Sciatic nerve (tissue), 2 donors: ENCODE results near the gene GPC6. TPM values are rescaled to one million over a fixed set of nuclear protein-coding genes. Genes with fewer than 3 reads are reported as not detected.
"Not testable (repeated sequence)": the region's sequence is repeated elsewhere in the genome, so short reads cannot be mapped to it uniquely, and the experiment has no call there.

ENCODE experiments used
- ATAC-seq: fragments of 200-7000 bp; cut with Tn5 transposase; one replicate; pipeline ENCODE4 v1.9.1; 2020; ENCODE audit warnings: mild to moderate bottlenecking, moderate library complexity
- DNase-seq: peaks from one replicate; pipeline ENCODE4 v3.0.0-alpha.2; 2020; ENCODE audit warnings: low spot score
- intact Hi-C: fragments of 100-400 bp; cut with DNase I; formaldehyde crosslinking; loops from one replicate; pipeline ENCODE4 v1.14.2; 2022
- total RNA-seq: library from RNA; stranded (reverse); fragmentation: NEBNext Ultra II Directional; extraction: Animal tissue kit (Norgen Biotek cat#: 25700); gene quantifications from one replicate; pipeline ENCODE4 v1.2.1, GENCODE V29; 2021
- donor health status: DM: no; HTN: no; CAD: no.
- donor health status: DM: no; HTN: no; CAD: no.

GPC6 gene
- total RNA-seq, 1 donor from 2014 or later, result 37.8 TPM

DNA sequence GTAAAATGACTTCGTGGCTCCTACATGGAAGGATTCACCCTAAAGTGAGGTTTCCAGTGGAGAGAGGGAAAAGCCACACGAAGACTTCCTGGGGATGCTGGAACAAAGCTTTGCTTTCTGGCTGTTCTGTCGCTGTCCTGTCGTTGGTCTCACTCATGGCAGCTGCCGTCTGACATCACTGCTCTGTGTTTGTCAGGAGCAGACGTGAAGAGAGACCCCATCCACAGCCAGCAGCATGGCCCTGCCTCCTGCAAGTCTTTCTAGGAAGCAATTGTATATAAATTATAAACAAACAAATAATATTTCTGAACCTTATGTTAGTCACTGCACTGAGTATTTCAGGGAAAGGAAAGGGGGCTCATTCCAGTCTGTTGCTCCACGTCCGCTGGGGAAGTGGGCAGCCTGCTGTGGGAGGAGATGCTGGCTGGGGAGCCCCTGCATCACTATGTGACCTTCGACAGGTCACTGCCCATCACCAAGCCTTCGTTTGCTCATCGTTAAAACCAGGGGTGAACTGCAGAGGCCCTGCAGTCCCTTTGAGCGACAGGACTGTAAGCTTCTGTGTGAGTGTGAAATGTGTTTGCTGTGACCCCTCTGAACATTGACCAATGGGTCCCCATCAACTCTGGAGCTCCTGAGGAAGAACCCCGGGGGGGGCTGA lies 1101.9 kb downstream of the GPC6 start:
- no peak for ATAC-seq
- no peak for DNase-seq
- intact Hi-C loops, result no loop called here

DNA sequence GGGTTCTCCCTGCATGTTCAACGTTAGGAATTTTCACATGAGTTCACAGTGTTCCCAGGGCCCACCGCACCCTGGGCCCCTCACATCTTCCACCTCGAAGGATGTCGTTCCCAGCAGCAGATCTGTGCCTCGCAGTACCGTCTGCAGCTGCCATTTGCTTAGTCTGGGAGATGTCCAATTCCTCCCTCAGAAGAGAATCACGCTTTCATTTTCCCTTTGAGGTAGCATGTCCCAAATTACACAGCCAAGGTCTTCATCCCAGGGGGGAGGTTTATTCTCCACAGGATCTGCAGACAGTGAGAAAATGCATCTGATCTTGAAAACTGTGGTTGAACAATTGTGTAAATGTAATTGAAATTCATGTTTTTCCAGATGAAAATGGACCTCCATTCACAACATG lies 1102.7 kb downstream of the GPC6 start:
- DNase-seq, result no peak
- ATAC-seq, result peak; percentile 68
- intact Hi-C loops, result no loop called here

DNA sequence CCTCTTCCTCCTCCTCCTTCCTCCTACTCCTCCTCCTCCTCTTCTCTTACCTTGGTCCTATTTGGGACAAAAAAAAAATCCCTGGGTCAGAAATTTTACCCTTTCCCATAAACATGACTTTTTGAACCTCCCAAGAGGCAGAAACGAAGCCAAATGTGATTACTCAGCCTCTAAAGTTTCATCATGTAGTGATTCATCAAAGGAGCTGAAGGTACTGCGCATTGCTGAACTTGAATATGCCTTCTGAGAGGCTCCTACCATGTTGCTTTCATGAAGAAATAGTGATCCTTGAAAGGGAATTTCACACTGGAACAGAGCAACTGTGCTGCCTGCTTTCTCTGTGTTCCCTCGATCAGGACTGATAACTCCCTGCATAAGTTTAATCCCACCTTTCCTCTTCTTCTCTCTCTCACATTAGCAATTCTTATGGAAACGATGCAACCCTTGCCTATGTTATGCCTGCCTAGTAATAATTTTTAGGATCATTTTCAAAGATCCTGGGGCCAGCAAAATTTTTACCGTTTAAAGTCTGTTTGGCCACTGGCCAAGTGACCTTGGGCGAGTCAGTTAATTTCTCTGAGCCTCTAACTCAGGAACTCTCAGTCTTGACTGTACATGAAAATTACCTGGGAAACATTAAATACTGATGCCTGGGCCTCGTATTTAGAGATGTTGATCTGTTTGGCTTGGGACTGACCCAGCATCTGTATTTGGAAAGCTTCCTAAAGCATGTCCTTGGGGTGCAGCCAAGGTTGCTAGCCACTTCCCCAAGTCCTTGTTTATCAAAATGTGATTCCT lies 1103.3 kb downstream of the GPC6 start:
- ATAC-seq (peak; percentile 91), DNase-seq (no peak)
- intact Hi-C loops, result no loop called here

DNA sequence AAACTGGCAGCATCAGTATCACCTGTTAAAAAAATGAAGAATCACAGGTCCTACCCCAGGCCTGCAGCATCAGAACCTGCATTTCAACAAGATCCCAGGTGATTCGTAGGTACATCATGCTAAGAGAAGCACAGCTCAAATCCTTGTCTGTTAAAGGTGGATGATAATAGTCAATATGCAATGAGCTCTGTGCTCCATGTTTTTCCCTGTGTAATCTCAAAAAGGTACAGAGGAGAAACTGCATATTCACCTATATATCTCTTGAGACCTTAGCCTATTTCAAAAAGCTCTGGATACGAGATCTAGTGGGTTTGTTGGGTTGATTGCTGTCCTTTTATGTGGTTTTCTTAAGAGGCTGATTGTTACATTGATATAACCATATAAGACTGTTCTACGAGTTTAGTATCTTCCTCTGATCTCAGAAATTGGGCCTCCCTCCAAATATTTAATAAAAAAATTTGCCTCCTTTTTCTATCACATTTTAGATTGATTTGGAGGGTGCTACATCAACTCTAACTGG lies 1104.0 kb downstream of the GPC6 start:
- no peak for ATAC-seq
- intact Hi-C loops, result no loop called here
- DNase-seq, result no peak

DNA sequence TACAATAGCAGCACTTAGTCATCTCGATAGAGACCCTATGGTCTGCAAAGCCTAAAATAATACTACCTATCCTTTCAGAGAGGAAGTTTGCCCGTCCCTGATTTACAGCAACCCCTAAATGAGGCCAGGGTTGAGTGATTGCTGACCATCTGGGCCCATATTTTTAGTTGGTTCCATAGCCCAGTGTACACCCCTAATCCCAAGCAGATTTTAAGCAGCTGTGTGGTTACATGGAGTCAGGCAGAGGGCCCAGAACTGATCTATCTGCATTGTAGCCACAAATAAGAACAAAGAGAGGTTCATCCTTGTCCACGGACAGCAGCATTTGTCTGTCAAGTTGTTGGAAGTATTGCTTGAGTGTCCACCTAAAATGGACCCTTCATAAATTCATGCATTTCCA lies 1104.7 kb downstream of the GPC6 start:
- ATAC-seq, result no peak
- intact Hi-C loops, result no loop called here
- no peak for DNase-seq

DNA sequence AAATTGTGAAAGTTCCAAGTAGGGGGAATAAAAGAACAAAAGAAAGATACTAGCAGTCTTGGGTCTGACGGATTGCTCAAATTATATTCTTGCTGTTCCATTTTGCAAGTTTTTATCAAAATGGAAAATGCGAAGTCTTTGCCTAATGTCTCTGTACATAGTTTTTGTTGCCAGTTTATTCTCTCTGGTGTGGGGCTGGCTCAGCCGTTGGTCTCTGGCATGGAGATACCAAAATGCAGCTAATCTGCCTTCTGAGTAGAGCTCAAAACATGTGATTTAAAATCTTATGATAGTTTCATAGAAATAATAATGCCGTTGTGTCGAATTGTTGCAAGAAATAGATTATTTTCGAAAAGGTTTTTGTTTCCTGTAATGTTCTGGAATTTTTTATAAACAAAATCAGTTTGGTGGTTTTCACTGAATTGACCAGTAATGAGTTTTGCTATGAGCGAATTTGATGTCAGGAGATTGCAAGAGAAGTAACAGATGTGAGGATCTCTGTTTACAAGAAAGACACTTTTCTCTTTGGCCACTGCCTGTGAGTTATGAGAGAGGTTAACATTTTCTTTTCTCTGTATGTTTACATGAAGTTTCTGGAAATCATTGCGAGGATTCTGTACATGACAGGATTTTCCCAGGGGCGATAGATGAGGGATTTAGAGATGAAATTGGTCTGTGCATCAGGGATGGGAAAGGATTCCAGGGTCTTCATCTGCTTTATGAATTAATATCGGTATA lies 1105.9 kb downstream of the GPC6 start:
- ATAC-seq (no peak), DNase-seq (no peak)
- intact Hi-C loops, result no loop called here

DNA sequence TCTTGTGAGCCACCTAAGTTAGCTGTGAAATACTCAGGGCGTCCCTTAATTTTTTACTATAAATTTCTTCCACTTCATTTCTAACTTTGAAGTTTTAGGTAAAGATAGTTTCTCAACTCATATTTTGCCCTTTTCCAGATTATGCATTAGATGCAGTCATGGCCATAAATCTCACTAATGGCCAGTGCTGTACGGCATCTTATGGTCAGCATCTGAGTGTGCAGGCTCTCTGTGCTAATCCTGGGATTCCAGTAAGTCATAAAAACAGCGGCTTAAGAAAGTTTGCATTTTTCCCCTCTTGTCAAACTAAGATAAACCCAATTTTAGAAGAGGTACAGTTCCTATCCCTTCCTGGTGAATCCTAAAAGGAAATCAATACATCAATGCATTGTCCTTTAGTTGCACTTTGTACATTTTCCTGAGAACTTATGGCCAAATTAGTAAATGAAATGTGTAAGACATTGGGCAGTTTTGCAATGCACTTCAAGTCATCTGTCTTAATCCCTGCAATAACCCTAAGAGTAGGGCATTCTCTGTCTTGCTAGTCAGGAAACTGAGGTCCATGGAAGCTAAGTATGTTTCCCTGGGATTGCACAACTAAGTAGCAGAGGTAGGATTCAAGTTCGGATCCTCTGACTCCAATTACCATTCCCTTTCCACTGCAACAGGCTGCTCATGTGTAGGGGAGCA lies 1106.7 kb downstream of the GPC6 start:
- no peak for DNase-seq
- no peak for ATAC-seq
- intact Hi-C loops, result no loop called here

DNA sequence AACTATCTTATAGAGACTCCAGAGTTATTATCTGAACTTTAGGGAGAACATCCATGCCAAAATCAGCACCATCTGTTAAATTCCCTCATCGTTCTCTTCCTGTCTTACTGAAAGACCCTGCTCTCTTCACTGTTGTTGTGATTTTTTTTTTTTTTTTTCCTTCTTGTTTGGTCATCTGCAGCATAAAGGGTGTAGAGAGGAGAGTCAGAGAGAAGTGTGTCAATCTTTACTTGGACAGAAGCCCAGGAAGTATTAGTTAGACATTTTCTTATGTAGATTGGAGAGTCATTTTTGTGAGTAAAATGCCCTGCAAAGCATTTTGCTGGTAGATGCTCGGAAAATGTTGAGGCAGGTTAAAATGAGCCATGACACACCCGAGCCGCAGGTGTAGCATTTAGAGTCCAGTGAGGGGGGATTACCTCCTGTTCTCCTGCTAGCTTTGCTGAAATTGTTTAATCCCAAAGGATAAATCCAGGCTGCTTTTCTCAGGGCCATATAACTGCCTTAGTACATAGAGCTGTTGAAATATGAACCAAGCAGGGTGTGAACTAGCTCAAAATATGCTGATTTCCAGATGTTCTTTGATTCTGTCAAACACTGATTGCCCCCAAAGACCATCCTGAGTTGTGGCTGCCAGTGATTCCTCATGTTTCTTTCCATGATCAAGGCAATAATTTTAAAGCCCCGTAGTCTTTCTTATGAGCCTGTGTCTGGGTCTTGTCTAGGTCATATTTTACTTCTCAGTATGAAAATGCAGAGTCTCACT lies 1109.3 kb downstream of the GPC6 start:
- ATAC-seq, result no peak
- no peak for DNase-seq
- intact Hi-C loops, result no loop called here

DNA sequence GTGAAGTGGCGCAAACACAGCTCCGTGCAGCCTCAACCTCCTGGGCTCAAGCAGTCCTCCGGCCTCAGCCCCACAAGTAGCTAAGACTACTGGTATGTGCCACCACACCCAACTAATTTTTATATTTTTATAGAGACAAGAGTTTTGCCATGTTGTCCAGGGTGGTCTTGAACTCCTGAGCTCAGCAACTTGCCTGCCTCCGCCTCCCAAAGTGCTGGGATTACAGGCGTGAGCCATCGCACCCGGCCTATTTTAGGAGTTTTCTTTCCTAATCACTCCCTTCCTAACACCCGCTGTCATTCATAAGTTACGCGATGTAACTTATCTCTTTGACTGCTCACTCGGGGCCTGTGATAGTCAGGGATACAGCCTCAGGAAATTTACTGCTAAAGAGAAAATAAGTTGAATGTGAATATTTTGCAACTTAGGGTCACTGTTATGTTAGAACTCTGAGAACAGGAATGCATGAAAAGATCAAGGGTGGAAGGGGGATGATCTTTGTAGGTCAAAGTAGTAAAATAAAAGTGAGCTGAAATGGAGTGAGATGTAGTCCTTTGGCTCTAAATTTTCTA lies 1112.6 kb downstream of the GPC6 start:
- ATAC-seq, result peak; percentile 48
- intact Hi-C loops, result no loop called here
- DNase-seq, result no peak

DNA sequence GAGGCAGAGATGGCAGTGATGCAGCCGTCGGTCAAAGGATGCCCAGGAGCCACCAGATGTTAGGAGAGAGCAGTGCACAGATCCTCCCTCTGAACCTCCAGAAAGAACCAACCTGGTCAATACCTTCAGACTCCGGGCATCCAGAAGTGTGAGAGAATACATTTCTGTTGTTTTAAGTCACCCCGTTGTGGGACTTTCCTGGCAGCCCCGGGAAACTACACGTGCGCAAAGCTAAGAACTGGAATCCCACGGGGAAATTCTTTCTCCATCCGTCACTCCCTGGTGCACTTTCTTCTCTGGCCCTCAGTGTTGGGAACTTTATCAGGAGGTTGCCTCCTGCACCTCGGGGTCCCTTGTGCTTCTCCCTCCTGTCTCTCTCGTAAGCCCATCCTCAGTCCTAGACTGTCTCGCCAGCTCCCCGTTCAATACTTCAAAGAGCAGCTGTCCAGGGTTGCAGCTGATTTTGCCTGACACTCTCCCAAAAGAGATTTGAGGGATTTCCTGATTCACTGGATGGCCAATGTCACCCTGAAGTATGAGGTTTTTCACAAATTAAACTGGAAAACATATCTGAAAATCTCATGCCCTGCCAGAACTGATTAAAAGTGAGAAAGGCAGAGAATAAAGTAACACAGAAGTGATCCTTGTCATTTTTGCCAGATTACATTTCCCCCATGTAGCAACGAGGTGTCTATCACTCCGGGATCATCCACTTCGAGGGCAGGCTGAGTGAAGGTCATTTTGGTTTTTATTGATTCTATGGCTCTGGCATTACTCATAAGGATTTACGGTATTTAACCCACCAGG lies 1116.0 kb downstream of the GPC6 start:
- intact Hi-C loops, result no loop called here
- no peak for ATAC-seq

DNA sequence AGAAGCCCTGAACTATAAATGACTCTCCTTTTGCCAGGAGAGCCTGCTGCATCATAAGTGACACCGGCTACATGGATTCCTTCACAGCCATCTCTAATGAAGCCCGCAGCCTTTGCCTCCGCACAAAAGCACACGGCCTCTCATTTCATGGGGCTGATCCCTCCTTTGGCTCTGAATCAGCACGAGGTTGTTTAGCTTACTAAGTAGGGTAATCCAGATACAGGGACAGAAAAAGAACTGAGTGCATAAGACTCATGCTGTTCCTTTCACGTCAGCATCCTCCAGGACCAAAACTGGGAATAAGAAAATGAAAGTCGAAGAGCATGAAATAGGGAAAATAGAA lies 1116.6 kb downstream of the GPC6 start:
- ATAC-seq (no peak), DNase-seq (no peak)
- intact Hi-C loops, result no loop called here

More for the DNA sequence above, 1116.0 kb downstream of the GPC6 start:
- DNase-seq, result no peak

DNA sequence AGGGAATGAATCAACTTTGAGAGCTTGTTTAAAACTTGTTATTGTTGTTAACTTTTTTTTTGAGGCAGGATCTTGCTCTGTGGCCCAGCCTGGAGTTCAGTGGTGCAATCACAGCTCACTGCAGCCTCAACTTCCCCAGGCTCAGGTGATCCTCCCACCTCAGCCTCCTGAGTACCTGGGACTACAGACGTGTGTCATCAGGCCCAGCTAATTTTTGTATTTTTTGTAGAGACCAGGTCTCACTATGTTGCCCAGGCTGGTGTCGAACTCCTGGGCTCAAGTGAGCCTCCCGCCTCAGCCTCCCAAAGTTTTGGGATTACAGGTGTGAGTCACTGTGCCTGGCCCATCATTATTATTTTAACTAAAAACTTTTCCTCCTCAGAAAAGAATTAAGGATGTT lies 1117.1 kb downstream of the GPC6 start:
- ATAC-seq, intact Hi-C loops, DNase-seq: not testable (repeated sequence)

DNA sequence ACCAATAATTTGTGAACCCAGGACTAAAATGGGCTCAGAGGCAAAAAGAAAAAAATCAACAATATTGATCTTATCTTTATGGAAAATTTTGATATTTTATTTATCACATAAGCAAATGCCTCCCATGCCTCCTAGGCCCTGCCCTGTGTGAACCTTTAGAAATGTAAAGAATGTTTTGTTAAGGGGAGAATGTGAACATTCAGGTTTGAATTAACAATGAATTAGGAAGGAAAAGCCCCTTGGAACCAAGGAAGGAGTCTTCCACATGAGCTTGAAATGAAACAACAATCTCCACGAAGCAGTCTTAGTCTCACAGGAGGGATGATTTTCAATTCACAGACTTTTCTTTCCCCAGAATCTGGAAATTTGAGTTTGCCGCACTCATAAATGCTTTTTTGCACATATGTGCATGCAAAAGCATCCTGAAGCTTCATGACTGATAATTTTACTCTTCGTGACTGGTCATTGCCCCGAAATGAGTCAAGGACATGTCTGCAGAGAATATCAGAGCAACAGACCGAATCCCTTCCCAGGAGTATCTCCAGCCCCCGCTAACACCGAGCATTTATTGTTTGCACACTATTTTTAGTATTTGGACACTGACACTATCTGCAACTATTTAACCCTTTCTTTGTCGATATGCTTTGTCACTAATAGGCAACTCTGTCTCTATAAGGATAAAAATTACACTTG lies 1117.7 kb downstream of the GPC6 start:
- DNase-seq (no peak), ATAC-seq (peak; percentile 36)
- intact Hi-C loops, result no loop called here

DNA sequence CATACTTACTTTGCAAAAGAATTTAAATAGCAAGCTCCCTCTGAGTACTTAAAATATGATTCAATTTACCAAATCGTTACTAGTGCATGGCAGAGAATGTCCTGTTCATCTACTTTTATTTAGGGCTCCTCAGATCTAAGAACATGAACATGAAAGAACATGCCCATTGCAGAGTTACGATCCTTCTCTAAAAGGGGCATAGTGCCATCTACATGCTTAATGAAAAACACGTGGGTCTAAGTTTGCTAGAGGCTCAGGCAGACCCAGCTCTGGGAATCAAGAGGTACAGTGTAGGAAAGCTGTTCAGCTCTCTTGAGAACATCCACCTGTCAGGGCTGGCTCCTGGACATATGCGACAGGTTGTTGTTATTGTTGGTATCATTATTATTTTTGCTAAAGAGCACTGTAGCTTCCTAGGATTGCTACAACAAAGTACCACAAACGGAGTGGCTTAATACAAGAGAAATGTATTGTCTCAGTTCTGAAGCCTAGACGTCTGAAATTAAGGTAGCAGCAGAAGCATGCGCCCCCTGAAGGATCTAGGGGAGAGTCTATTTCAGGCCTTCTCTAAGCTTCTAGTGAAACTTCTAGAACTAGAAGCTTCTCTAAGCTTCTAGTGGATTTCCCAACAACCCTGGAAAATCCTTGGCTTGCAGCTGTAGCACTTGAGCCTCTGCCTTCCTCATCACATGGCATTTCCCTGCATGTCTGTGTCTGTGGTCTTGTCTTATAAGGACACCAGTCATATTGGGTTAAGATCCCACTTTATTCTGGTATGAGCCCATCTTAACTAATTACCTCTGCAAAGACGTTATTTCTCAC lies 1119.0 kb downstream of the GPC6 start:
- intact Hi-C loops, result no loop called here
- DNase-seq (no peak), ATAC-seq (peak; percentile 57)

DNA sequence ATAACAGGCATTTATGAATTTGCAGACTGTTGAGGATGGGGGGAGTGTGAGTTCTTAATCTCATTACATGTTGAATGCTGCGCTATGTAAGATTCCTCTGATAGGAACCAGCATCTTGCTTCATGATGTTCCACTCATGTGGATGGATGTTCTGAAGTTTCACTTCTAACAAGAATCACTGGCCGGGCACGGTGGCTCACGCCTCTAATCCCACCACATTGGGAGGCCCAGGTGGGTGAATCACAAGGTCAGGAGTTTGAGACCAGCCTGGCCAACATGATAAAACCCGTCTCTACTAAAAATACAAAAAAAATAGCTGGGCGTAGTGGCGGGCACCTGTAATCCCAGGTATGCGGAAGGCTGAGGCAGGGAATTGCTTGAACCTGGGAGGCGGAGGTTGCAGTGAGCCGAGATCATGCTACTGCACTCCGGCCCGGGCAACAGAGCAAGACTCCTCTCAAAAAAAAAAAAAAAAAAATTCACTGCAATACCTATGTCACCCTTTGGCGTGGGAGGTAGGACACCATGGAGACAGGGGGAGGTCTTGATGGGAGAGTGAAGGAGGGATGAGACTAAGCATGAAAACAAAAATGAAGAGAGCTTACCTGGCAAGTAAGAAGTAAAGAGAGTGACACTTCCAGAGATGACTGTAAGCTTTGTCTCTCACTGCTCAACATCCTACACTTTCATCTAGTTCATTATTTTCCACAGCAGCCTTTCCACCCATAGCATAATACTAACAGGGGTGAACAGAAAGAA lies 1119.8 kb downstream of the GPC6 start:
- ATAC-seq, result no peak
- intact Hi-C loops, result no loop called here

More for the DNA sequence above, 1119.8 kb downstream of the GPC6 start:
- DNase-seq, result no peak
